Panc1 (cell line): ENCODE data around the gene SAMD4A.

Experiments used
- POLR2AphosphoS5 ChIP-seq: IDR thresholded peaks from 2 replicates; pipeline ENCODE4 v1.6.1; 2012; ENCODE audit warnings: mild to moderate bottlenecking, low read depth, low read length, moderate library complexity
- TF ChIP-seq, protein P1 (sequence below): fragments of 450-650 bp; IDR thresholded peaks from 2 replicates; pipeline ENCODE4 v1.5.1; 2017; ENCODE audit warnings: mild to moderate bottlenecking
- TF ChIP-seq, protein P2 (sequence below), 2 experiments: IDR thresholded peaks; 2 replicates each; pipeline ENCODE4 v1.6.1; 2011 to 2012; ENCODE audit warnings: low read depth in 2 of 2, control low read depth in 1 of 2, low read length in 1 of 2, mild to moderate bottlenecking in 1 of 2, moderate library complexity in 1 of 2; ENCODE audit not compliant: insufficient read depth in 1 of 2

- TF ChIP-seq, protein P1, sequence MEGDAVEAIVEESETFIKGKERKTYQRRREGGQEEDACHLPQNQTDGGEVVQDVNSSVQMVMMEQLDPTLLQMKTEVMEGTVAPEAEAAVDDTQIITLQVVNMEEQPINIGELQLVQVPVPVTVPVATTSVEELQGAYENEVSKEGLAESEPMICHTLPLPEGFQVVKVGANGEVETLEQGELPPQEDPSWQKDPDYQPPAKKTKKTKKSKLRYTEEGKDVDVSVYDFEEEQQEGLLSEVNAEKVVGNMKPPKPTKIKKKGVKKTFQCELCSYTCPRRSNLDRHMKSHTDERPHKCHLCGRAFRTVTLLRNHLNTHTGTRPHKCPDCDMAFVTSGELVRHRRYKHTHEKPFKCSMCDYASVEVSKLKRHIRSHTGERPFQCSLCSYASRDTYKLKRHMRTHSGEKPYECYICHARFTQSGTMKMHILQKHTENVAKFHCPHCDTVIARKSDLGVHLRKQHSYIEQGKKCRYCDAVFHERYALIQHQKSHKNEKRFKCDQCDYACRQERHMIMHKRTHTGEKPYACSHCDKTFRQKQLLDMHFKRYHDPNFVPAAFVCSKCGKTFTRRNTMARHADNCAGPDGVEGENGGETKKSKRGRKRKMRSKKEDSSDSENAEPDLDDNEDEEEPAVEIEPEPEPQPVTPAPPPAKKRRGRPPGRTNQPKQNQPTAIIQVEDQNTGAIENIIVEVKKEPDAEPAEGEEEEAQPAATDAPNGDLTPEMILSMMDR = no peak
- no peak for TF ChIP-seq POLR2AphosphoS5
- TF ChIP-seq, protein P2, sequence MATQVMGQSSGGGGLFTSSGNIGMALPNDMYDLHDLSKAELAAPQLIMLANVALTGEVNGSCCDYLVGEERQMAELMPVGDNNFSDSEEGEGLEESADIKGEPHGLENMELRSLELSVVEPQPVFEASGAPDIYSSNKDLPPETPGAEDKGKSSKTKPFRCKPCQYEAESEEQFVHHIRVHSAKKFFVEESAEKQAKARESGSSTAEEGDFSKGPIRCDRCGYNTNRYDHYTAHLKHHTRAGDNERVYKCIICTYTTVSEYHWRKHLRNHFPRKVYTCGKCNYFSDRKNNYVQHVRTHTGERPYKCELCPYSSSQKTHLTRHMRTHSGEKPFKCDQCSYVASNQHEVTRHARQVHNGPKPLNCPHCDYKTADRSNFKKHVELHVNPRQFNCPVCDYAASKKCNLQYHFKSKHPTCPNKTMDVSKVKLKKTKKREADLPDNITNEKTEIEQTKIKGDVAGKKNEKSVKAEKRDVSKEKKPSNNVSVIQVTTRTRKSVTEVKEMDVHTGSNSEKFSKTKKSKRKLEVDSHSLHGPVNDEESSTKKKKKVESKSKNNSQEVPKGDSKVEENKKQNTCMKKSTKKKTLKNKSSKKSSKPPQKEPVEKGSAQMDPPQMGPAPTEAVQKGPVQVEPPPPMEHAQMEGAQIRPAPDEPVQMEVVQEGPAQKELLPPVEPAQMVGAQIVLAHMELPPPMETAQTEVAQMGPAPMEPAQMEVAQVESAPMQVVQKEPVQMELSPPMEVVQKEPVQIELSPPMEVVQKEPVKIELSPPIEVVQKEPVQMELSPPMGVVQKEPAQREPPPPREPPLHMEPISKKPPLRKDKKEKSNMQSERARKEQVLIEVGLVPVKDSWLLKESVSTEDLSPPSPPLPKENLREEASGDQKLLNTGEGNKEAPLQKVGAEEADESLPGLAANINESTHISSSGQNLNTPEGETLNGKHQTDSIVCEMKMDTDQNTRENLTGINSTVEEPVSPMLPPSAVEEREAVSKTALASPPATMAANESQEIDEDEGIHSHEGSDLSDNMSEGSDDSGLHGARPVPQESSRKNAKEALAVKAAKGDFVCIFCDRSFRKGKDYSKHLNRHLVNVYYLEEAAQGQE (IDR thresholded peaks at IDR 0.05; ENCODE audit: insufficient read depth in 1 of 2, low read depth in 2 of 2, low read length in 1 of 2) = no peak
These were observed 75.2 kb downstream of the SAMD4A start for GRCh38 chr14:54642121-54642520.
